H9 (cell line): ENCODE measurements around the gene LIX1. TPM values are rescaled to one million over a fixed set of nuclear protein-coding genes. Genes with fewer than 3 reads are reported as not detected.

Source experiments
- DNase-seq: peaks from one replicate; pipeline ENCODE4 v3.0.0-alpha.2; 2017
- H2AFZ ChIP-seq: one replicate; pipeline ENCODE4 v1.6.1; 2013; ENCODE audit warnings: mild to moderate bottlenecking, low read length, control low read depth, moderate library complexity
- H2AK5ac ChIP-seq: 2 replicates; pipeline ENCODE4 v1.6.1; 2013; ENCODE audit warnings: low read length, control low read depth, mixed read lengths; ENCODE audit not compliant: insufficient read length
- H2BK120ac ChIP-seq: one replicate; pipeline ENCODE4 v1.6.1; 2013; ENCODE audit warnings: low read depth, mild to moderate bottlenecking, low read length, control low read depth, inconsistent platforms; ENCODE audit not compliant: poor library complexity, severe bottlenecking
- H2BK12ac ChIP-seq: 2 replicates; pipeline ENCODE4 v1.6.1; 2013; ENCODE audit warnings: low read length, control low read depth, mixed read lengths, low read depth; ENCODE audit not compliant: insufficient read length
- H2BK15ac ChIP-seq: 2 replicates; pipeline ENCODE4 v1.6.1; 2013; ENCODE audit warnings: low read depth, low read length, control low read depth
- H2BK20ac ChIP-seq: one replicate; pipeline ENCODE4 v1.6.1; 2013; ENCODE audit warnings: low read depth, mild to moderate bottlenecking, low read length, control low read depth, inconsistent platforms; ENCODE audit not compliant: poor library complexity, severe bottlenecking
- H2BK5ac ChIP-seq: 2 replicates; pipeline ENCODE4 v1.6.1; 2013; ENCODE audit warnings: low read length, control low read depth, mixed read lengths; ENCODE audit not compliant: insufficient read length
- H3K14ac ChIP-seq: 2 replicates; pipeline ENCODE4 v1.6.1; 2013; ENCODE audit warnings: low read length, control low read depth; ENCODE audit not compliant: insufficient read depth
- H3K18ac ChIP-seq: 2 replicates; pipeline ENCODE4 v1.6.1; 2013; ENCODE audit warnings: low read depth, mild to moderate bottlenecking, mixed read lengths, low read length, control low read depth; ENCODE audit not compliant: insufficient read length
- H3K23ac ChIP-seq: 2 replicates; pipeline ENCODE4 v1.6.1; 2013; ENCODE audit warnings: low read length, control low read depth, mixed read lengths, low read depth; ENCODE audit not compliant: insufficient read length
- H3K23me2 ChIP-seq: 2 replicates; pipeline ENCODE4 v1.6.1; 2013; ENCODE audit warnings: low read depth, mild to moderate bottlenecking, mixed read lengths, low read length, control low read depth; ENCODE audit not compliant: insufficient read length, poor library complexity, severe bottlenecking
- H3K27ac ChIP-seq: 2 replicates; pipeline ENCODE4 v1.5.1; 2013; ENCODE audit warnings: low read length, control low read depth, mixed read lengths, low read depth; ENCODE audit not compliant: insufficient read length
- H3K27me3 ChIP-seq: 2 replicates; pipeline ENCODE4 v1.6.1; 2013; ENCODE audit warnings: low read length, control low read depth, inconsistent platforms; ENCODE audit not compliant: insufficient read depth
- H3K4ac ChIP-seq: 2 replicates; pipeline ENCODE4 v1.6.1; 2013; ENCODE audit warnings: low read depth, mild to moderate bottlenecking, control low read depth, inconsistent platforms, low read length, moderate library complexity
- H3K4me1 ChIP-seq: 2 replicates; pipeline ENCODE4 v1.6.1; 2013; ENCODE audit warnings: low read length, control low read depth, inconsistent platforms; ENCODE audit not compliant: insufficient read depth
- H3K4me2 ChIP-seq: 2 replicates; pipeline ENCODE4 v1.6.1; 2013; ENCODE audit warnings: low read length, control low read depth, mixed read lengths; ENCODE audit not compliant: insufficient read length, insufficient read depth
- H3K56ac ChIP-seq: 2 replicates; pipeline ENCODE4 v1.6.1; 2013; ENCODE audit warnings: low read depth, mild to moderate bottlenecking, mixed read lengths, low read length, control low read depth; ENCODE audit not compliant: insufficient read length
- H3K79me1 ChIP-seq: 2 replicates; pipeline ENCODE4 v1.6.1; 2013; ENCODE audit warnings: low read depth, mild to moderate bottlenecking, moderate library complexity, low read length, control low read depth, inconsistent platforms; ENCODE audit not compliant: insufficient read depth, poor library complexity, severe bottlenecking
- H3K79me2 ChIP-seq: 2 replicates; pipeline ENCODE4 v1.6.1; 2013; ENCODE audit warnings: low read length, control low read depth, inconsistent platforms; ENCODE audit not compliant: insufficient read depth
- H3K9ac ChIP-seq: 2 replicates; pipeline ENCODE4 v1.6.1; 2013; ENCODE audit warnings: low read length, control low read depth, mixed read lengths; ENCODE audit not compliant: insufficient read length; ENCODE audit errors: extremely low read depth
- H3K9me3 ChIP-seq: one replicate; pipeline ENCODE4 v1.6.1; 2013; ENCODE audit warnings: low read depth, low read length, inconsistent platforms; ENCODE audit not compliant: control insufficient read depth
- H3T11ph ChIP-seq: one replicate; pipeline ENCODE4 v1.6.1; 2013; ENCODE audit warnings: mild to moderate bottlenecking, low read length, control low read depth, inconsistent platforms
- H4K20me1 ChIP-seq: one replicate; pipeline ENCODE4 v1.6.1; 2013; ENCODE audit not compliant: control insufficient read depth, insufficient read length, insufficient read depth
- H4K5ac ChIP-seq: 2 replicates; pipeline ENCODE4 v1.6.1; 2013; ENCODE audit warnings: low read depth, mild to moderate bottlenecking, mixed read lengths, low read length, control low read depth; ENCODE audit not compliant: insufficient read length
- H4K8ac ChIP-seq: replicated peaks from 2 replicates; pipeline ENCODE4 v1.6.1; 2013; ENCODE audit warnings: low read length, control low read depth, mixed read lengths, low read depth; ENCODE audit not compliant: insufficient read length
- H4K91ac ChIP-seq: 2 replicates; pipeline ENCODE4 v1.6.1; 2013; ENCODE audit warnings: low read depth, mild to moderate bottlenecking, moderate library complexity, mixed read lengths, low read length, control low read depth; ENCODE audit not compliant: insufficient read length
- H3K27ac Mint-ChIP-seq, 3 experiments: 2 replicates in 2 of 3; 3 replicates in 1 of 3; pipeline ENCODE4 v1.8.0; 2020 to 2021; ENCODE audit warnings: mixed read lengths in 3 of 3, mild to moderate bottlenecking in 1 of 3, moderate library complexity in 1 of 3
- H3K27me3 Mint-ChIP-seq: 2 replicates; pipeline ENCODE4 v1.8.0; 2021; ENCODE audit warnings: low read depth, mild to moderate bottlenecking, moderate library complexity, mixed read lengths
- H3K36me3 Mint-ChIP-seq, 3 experiments: 2 replicates in 2 of 3; 3 replicates in 1 of 3; pipeline ENCODE4 v1.8.0; 2020 to 2021; ENCODE audit warnings: low read depth in 3 of 3, mixed read lengths in 3 of 3; ENCODE audit not compliant: insufficient read depth in 1 of 3
- H3K4me1 Mint-ChIP-seq, 2 experiments: 2 replicates each; pipeline ENCODE4 v1.8.0; 2020; ENCODE audit warnings: mixed read lengths in 2 of 2
- H3K4me3 Mint-ChIP-seq, 2 experiments: 2 replicates in 1 of 2; 3 replicates in 1 of 2; pipeline ENCODE4 v1.8.0; 2020 to 2021; ENCODE audit warnings: mild to moderate bottlenecking in 2 of 2, mixed read lengths in 2 of 2, moderate library complexity in 1 of 2
- H3K9me3 Mint-ChIP-seq, 2 experiments: 2 replicates in 1 of 2; 3 replicates in 1 of 2; pipeline ENCODE4 v1.8.0; 2020; ENCODE audit warnings: mild to moderate bottlenecking in 2 of 2, mixed read lengths in 2 of 2, moderate library complexity in 1 of 2
- CTCF ChIP-seq: fragments of 200-600 bp; sonication (generic); conservative IDR thresholded peaks from 3 replicates; pipeline ENCODE4 v1.8.0; 2021; ENCODE audit warnings: antibody characterized with exemption, mild to moderate bottlenecking
- WGBS: extraction: QIAGEN DNeasy Blood & Tissue Kit; methylation state at CpG from one replicate; pipeline ENCODE4 v1.1.7; 2013; ENCODE audit warnings: missing lambda C conversion rate, low lambda C conversion rate, mixed read lengths; ENCODE audit not compliant: insufficient read length; ENCODE audit errors: extremely low coverage; 5-methylcytosine and 5-hydroxymethylcytosine counted together
- total RNA-seq: library from RNA; stranded (reverse); gene quantifications from 2 replicates; pipeline ENCODE4 v1.2.1, GENCODE V29; 2021

Gene LIX1
- total RNA-seq, 1 experiment from 2014 or later = 0.13 TPM

GRCh38 chr5:97162045-97162444 lies 19.6 kb upstream of the LIX1 start:
- Mint-ChIP-seq H3K9me3 (peaks cover 11 to 12% of the 10 kb centered on the region in 2 experiments), H3K36me3 (peaks cover 11 to 40% (median 30%) of the 10 kb centered on the region in 3 experiments; a peak in 6 of 7 replicates), H3K27ac (no peak overlapping the region; a peak in 1 of 7 replicates), H3K27me3 (no peaks in the 10 kb centered on the region; the same call in 1 of the 2 replicates), H3K4me3 (peak overlapping the region in 1 of 2 experiments; percentile 17; a peak in 1 of 5 replicates), H3K4me1 (no peaks in the 10 kb centered on the region)
- Histone ChIP-seq H3K4me1 (no peaks in the 10 kb centered on the region), H3K9ac (no peak overlapping the region), H2BK15ac (no peak overlapping the region), H3K18ac (no peak overlapping the region), H3K79me2 (no peaks in the 10 kb centered on the region), H2BK120ac (no peak overlapping the region), H4K91ac (no peak overlapping the region), H4K5ac (no peak overlapping the region), H2BK12ac (no peak overlapping the region), H4K20me1 (no peaks in the 10 kb centered on the region), H3T11ph (no peak overlapping the region), H2BK20ac (no peak overlapping the region), H3K14ac (no peak overlapping the region), H3K4me2 (no peak overlapping the region), H3K23ac (no peak overlapping the region), H3K9me3 (no peaks in the 10 kb centered on the region), H3K27me3 (no peaks in the 10 kb centered on the region), H3K56ac (no peak overlapping the region), H3K27ac (no peak overlapping the region), H2AFZ (no peak overlapping the region), H4K8ac (no peak overlapping the region), H3K4ac (no peak overlapping the region), H3K79me1 (no peaks in the 10 kb centered on the region), H2BK5ac (no peak overlapping the region), H3K23me2 (no peaks in the 10 kb centered on the region), H2AK5ac (no peak overlapping the region)
- TF ChIP-seq CTCF = peak; percentile 91
- WGBS = no CpG with 5 or more reads among the region's 4 CpGs
- DNase-seq = peak; percentile 52
